Stimulated activated CD4-positive, alpha-beta T cell treated with anti-CD3 and anti-CD28 coated beads, Interleukin-1b, Interleukin-23, amount 100 ng/mL, for 48 hours (primary cell): ENCODE results near the gene TNFSF9.
A peak's percentile ranks its signal among the peaks of the same experiment; 100 is the strongest.
"Not testable (repeated sequence)": the region's sequence is repeated elsewhere in the genome, so short reads cannot be mapped to it uniquely, and the experiment has no call there.

Experiments
- DNase-seq: peaks from one replicate; pipeline ENCODE4 v3.0.0-alpha.2; 2020

The TNFSF9 gene

GRCh38 chr19:6532244-6532999, 1.6 kb downstream of the TNFSF9 start:
- no peak for DNase-seq

- DNase-seq = no peak
Observed at GRCh38 chr19:6533000-6533328, 2.1 kb downstream of the TNFSF9 start.

GRCh38 chr19:6533746-6534418, 3.1 kb downstream of the TNFSF9 start:
- DNase-seq = no peak

- no peak for DNase-seq
Observed at GRCh38 chr19:6534451-6535093, 3.7 kb downstream of the TNFSF9 start.

- no peak for DNase-seq
Observed at GRCh38 chr19:6535558-6536137, 4.8 kb downstream of the TNFSF9 start.

GRCh38 chr19:6539514-6539913, 8.7 kb downstream of the TNFSF9 start:
- DNase-seq = no peak

GRCh38 chr19:6540918-6541689, 10.3 kb downstream of the TNFSF9 start:
- no peak for DNase-seq

GRCh38 chr19:6543866-6544347, 13.1 kb downstream of the TNFSF9 start:
- no peak for DNase-seq

- DNase-seq = not testable (repeated sequence)
Observed at GRCh38 chr19:6550679-6551078, 19.9 kb downstream of the TNFSF9 start.

GRCh38 chr19:6551091-6551490, 20.3 kb downstream of the TNFSF9 start:
- no peak for DNase-seq

GRCh38 chr19:6551607-6552450, 21.0 kb downstream of the TNFSF9 start:
- peak; percentile 68 for DNase-seq

GRCh38 chr19:6556043-6556449, 25.2 kb downstream of the TNFSF9 start:
- DNase-seq = no peak

GRCh38 chr19:6556480-6557195, 25.8 kb downstream of the TNFSF9 start:
- DNase-seq = no peak

- not testable (repeated sequence) for DNase-seq
Observed at GRCh38 chr19:6562437-6562836, 31.6 kb downstream of the TNFSF9 start.

- no peak for DNase-seq
Observed at GRCh38 chr19:6564393-6564792, 33.6 kb downstream of the TNFSF9 start.

GRCh38 chr19:6566727-6567126, 35.9 kb downstream of the TNFSF9 start:
- not testable (repeated sequence) for DNase-seq

- no peak for DNase-seq
Observed at GRCh38 chr19:6568010-6568526, 37.2 kb downstream of the TNFSF9 start.

- DNase-seq = no peak
Observed at GRCh38 chr19:6568816-6569215, 38.0 kb downstream of the TNFSF9 start.

- no peak for DNase-seq
Observed at GRCh38 chr19:6570764-6571163, 39.9 kb downstream of the TNFSF9 start.

- no peak for DNase-seq
Observed at GRCh38 chr19:6571167-6571566, 40.3 kb downstream of the TNFSF9 start.

GRCh38 chr19:6572217-6572616, 41.4 kb downstream of the TNFSF9 start:
- DNase-seq = no peak
